Ramos (cell line): ENCODE measurements around the gene FOLR3.
"Not testable (repeated sequence)": the region's sequence is repeated elsewhere in the genome, so short reads cannot be mapped to it uniquely, and the experiment has no call there.

Source experiments
- in situ Hi-C: fragments of 300-500 bp; cut with MboI; formaldehyde crosslinking; loops from one replicate; pipeline ENCODE4 v1.14.3; 2022; ENCODE audit warnings: low sequenced_read_pairs; ENCODE audit not compliant: unreplicated experiment

Gene FOLR3

DNA sequence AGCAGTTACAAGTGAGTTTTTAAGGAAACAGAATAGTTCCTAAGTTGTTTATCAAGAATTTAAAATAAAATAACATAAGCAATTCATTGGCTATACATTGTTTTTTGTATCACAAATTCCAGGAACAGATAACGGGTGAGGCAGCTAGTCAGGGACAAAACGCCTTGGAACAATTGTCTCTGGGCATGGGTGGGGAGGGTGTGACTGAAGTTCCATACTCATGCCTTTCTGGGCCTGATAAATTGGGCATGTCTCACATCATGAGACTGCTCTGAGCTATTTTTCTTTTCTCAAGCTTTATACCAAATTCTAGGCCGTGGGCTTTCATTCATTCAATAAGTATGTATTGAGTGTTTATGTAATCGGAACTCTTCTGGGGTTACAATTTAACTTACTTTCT is 21.6 kb downstream of the FOLR3 start:
- in situ Hi-C loops = no loop called here

- in situ Hi-C loops = no loop called here
These were observed 24.8 kb downstream of the FOLR3 start for GRCh38 chr11:72160319-72160718.

- in situ Hi-C loops = no loop called here
These were observed 27.5 kb downstream of the FOLR3 start for GRCh38 chr11:72162891-72163492.

GRCh38 chr11:72164187-72164586 is 28.7 kb downstream of the FOLR3 start:
- in situ Hi-C loops = not testable (repeated sequence)

DNA sequence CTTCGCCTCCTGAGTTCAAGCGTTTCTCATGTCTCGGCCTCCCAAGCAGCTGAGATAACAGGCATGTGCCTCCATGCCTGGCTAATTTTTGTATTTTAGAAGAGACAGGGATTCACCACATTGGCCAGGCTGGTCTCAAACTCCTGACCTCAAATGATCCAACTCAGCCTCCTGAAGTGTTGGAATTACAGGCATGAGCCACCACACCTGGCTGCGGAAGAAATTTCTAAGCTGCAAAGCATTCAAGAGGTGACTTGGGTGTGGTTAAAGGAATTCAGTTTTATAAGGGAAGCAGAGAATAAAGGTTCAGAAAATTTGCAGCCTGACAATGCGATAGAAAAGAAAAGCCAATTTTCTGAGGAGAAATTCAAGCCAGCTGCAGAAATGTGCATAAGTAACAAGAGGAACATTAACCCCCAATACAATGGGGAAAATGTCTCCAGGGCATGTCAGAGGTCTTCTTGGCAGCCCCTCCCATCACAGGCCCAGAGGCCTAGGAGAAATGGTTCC is 33.6 kb downstream of the FOLR3 start:
- in situ Hi-C loops = not testable (repeated sequence)

DNA sequence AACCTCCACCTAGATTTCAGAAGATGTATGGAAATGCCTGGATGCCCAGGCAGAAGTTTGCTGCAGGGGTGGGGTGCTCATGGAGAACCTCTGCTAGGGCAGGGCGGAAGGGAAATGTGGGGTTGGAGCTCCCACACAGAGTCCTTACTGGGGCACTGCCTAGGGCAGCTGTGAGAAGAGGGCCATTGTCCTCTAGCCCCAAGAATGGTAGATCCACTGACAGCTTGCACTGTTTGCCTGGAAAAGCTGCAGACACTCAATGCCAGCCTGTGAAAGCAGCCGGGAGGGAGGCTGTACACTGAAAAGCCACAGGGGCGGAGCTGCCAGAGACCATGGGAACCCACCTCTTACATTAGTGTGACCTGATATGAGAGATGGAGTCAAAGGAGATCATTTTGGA is 34.2 kb downstream of the FOLR3 start:
- in situ Hi-C loops = not testable (repeated sequence)

- in situ Hi-C loops = not testable (repeated sequence)
These were observed 36.5 kb downstream of the FOLR3 start for GRCh38 chr11:72172043-72172442.

DNA sequence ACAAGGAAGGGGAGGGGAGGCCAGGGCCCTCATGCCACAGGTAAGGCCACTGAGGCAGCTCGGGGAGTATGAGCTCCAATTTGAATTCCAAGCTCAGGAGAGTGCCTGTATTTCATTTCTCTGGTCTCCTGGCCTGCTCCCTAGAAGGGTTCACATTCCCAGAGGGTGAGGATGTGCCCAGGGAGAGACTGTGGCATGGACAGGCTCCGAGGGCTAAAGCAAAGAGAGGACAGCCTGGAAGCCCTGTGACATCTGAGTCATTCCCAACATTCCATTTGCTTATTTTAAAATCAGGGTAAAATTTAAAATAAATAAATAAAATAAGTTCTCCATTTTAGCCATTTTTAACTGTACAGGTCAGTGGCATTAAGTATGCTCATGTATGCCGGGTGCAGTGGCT is 37.8 kb downstream of the FOLR3 start:
- in situ Hi-C loops = no loop called here

GRCh38 chr11:72174302-72175070 is 39.0 kb downstream of the FOLR3 start:
- in situ Hi-C loops = no loop called here

GRCh38 chr11:72177656-72178055 is 42.1 kb downstream of the FOLR3 start:
- in situ Hi-C loops = no loop called here

DNA sequence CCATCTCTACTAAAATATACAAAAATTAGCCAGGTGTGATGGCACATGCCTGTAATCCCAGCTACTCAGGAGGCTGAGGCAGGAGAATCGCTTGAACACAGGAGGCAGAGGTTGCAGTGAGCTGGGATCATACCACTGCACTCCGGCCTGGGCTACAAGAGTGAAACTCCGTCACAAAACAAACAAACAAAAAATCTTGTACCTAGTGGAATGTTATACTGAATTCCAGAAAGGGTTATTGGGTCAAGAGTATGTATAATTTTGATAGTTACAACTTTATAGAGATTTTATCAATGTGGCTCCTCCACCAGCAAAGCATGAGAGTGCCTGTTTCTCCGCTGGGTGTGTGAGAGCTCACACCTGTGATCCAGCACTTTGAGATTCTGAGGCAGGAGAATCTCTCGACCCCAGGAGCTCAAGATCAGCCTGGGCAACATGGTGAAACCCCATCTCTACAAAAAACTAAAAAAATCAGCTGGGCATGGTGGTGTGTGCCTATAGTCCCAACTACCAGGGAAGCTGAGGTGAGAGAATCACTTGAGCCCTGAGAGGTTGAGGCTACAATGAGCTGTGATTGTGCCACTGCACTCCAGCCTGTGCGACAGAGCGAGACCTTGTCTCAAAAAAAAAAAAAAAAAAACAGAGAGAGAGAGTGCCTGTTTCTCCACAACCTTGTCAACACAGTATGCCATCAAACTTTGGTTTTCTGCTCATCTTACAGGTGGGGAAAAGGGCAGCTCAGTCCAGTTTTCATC is 43.7 kb downstream of the FOLR3 start:
- in situ Hi-C loops = no loop called here

- in situ Hi-C loops = no loop called here
These were observed 44.4 kb downstream of the FOLR3 start for GRCh38 chr11:72179804-72180396.

DNA sequence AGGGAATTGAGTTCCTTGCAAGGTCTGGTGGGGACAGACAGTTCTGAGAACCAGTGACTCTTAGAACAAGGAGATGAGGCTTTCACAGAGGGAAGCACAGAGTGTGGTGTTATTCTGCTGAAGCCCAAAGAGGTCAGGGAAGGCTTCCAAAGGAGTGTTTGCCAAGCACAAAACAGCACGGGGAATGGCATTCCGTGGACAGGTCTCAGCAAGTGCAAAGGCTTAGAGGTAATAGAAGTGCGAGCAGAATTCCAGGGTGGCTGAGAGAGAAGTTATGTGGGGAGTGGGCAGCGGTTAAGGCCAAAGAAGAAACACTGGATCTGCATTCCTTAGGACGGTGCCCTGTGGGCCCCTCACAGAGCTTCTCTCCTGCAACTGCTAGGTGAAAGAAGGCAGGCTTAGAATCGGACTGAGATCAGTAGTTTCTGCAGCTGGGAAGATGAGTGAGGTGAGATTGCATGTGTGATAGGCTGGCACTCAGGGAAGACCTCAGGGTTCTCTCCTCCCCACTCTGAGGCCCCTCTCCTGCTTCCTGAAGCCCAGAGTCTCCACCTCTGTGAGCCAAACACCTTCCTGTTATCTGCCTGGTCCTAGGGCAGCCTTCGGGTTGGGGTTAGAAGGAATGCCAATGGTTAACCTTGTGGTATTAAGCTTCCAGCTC is 45.5 kb downstream of the FOLR3 start:
- in situ Hi-C loops = not testable (repeated sequence)

DNA sequence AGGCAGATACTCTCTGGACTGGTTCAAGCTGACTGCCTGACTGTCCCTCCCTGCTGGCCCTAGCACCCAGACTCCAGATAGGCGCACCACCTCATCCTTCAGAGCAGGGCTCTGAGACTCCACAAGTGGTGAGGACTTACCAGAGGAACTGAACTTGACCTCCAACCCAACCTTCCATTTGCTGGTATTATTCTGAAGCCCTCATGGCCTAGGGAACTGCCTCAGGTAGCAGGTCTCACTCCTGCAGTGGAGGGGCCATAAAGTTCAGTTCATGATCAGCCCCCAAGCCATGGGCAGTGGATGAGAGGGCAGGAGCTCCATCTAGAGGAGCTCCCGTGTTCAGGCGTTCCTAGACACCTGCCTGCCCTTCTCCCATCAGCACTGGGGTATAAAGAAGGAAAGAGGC is 46.0 kb downstream of the FOLR3 start:
- in situ Hi-C loops = not testable (repeated sequence)

DNA sequence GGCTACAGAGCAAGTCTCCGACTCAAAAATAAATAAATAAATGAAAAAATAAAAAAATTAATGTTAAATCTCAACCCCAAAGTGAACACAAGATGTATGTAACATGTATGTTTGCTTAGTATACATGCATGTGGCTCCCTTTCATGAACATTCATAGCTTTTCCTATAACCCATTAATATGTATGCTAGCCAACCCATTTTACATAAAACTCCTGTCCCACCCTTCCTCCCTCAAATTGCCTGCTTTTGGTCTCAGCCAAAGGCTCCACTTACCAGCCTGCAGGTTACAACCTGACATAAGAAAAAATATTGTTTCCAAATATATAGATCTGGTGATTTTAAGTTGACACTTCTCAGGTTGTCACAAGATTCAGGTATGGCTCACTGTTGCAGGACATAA is 52.7 kb downstream of the FOLR3 start:
- in situ Hi-C loops = no loop called here
